GM12864 (cell line): ENCODE measurements around the gene HLCS.

Source experiments
- DNase-seq: peaks from one replicate; pipeline ENCODE4 v3.0.0-alpha.2; 2011; ENCODE audit warnings: low read depth
- H3K4me3 ChIP-seq: 2 replicates; pipeline ENCODE4 v1.5.1; 2011; ENCODE audit warnings: mild to moderate bottlenecking, low read depth, low read length, control low read depth
- TF ChIP-seq, protein P1 (sequence below): IDR thresholded peaks from 2 replicates; pipeline ENCODE4 v1.5.1; 2011; ENCODE audit warnings: low read depth, mild to moderate bottlenecking, moderate library complexity, low read length, control low read depth, inconsistent platforms; ENCODE audit errors: missing control alignments

The HLCS gene

DNA sequence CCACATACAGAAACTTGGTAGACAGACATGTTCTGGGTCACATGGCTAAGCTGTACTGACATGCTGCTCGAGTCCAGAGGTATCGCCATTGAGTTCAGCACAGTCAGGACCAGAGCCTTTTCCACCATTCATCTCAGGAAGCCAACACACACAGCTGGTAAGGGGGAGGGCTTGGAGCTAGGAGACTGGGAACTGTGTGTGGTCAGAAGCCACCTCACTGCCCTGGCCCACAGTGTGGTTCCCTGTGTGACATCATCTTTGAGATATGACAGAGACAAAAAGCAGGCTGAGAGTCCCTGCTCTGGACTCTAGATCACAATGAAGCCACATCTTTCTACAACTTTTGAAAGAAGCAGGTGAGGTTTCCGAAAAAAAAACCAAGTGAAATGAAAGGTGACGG, 160.4 kb downstream of the HLCS start:
- TF ChIP-seq, protein P1, sequence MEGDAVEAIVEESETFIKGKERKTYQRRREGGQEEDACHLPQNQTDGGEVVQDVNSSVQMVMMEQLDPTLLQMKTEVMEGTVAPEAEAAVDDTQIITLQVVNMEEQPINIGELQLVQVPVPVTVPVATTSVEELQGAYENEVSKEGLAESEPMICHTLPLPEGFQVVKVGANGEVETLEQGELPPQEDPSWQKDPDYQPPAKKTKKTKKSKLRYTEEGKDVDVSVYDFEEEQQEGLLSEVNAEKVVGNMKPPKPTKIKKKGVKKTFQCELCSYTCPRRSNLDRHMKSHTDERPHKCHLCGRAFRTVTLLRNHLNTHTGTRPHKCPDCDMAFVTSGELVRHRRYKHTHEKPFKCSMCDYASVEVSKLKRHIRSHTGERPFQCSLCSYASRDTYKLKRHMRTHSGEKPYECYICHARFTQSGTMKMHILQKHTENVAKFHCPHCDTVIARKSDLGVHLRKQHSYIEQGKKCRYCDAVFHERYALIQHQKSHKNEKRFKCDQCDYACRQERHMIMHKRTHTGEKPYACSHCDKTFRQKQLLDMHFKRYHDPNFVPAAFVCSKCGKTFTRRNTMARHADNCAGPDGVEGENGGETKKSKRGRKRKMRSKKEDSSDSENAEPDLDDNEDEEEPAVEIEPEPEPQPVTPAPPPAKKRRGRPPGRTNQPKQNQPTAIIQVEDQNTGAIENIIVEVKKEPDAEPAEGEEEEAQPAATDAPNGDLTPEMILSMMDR: no peak
- no peak for DNase-seq
- H3K4me3 ChIP-seq: no peak overlapping the region

DNA sequence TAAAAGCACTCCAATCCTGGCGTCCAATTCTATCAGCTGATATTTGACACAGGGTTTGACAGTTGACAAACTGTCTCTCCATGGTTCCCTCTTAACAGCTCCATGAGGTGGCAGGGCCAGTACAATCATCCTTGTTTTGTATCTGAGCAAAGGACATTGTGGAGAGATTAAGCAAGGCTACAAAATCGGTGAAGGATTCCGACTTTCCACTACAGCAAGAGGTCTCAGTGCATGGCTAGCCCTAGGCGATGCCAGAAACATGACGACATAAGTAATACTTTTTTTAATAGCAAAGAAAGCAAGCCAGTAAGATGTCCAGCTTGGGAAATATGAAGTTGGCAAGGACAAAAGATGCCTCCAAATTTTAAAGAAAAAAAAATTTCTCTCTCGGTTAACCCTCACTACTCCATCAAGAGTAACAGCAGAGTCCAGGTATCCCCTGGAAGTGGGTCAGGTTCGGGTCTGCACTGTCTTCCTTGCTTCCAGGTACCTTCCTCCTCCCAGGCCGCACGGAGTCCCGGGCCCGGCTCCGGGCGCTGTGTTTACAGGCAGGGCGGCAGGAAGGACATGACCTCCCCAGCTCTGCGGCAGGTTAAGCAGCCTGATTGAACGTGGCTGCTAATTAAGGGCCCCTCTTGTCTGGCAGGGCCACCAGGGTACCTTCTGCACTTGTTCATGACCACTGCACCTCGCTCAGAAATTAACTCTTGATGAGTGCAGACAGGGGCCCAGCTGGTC, 161.4 kb downstream of the HLCS start:
- no peak overlapping the region for H3K4me3 ChIP-seq
- DNase-seq: no peak
- TF ChIP-seq, protein P1: no peak

DNA sequence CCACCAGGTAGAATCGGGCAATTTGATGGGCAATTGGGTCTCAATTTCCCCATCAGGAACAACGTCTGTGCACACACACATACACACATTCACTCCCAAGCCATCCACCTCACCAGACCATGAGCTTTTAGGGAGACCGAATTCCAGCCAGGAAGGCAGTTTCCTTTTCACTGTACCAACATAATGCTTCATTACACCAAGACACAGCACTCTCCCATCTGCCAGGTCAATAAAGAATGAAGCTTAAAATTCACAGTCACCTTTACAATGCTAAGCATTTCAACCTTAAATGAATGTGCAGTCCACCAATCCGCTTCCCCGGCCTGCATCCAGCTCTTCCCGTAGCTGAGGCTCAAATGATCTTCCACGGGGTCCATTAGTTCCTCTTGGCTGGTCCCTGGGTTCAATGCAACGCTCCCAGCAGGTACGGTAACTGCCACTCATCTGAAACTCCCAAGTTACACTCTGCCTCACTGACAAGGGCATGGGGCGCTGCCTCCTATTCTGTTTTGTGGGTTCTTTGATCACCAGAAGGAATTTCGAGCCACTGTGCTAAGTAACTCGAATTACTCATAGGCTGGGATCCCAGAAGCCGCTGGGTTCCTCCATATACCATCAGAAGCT, 162.5 kb downstream of the HLCS start:
- DNase-seq: no peak
- TF ChIP-seq, protein P1: no peak
- no peak overlapping the region for H3K4me3 ChIP-seq

DNA sequence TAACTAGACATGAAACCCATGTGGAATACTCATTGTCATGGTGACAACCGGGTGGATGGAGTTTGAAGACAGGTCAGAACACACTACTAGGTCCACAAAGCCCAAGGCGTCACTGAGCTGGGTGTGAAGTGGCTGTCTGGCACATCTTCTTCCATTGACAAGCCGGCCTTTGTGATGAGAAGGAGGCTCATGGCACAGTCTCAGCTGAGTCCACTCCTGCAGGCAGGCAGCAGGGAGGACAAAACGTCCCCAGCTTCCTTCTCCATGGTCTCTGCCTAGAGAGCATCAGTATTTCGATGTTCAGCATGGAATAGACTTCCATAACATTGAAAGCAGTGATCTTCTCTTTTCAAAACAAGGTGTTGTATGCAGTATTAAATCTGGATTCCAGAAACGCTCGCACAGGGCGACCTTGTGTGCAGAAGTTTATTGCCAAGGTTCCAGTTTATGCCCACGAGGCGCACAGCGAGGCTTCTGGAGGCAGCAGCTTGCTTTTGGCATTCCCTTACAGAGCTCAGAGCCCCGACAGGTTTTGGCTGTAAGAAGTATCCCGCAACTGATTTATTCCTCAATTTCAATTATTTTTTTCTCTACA, 163.3 kb downstream of the HLCS start:
- DNase-seq: no peak
- TF ChIP-seq, protein P1: no peak
- no peak overlapping the region for H3K4me3 ChIP-seq

DNA sequence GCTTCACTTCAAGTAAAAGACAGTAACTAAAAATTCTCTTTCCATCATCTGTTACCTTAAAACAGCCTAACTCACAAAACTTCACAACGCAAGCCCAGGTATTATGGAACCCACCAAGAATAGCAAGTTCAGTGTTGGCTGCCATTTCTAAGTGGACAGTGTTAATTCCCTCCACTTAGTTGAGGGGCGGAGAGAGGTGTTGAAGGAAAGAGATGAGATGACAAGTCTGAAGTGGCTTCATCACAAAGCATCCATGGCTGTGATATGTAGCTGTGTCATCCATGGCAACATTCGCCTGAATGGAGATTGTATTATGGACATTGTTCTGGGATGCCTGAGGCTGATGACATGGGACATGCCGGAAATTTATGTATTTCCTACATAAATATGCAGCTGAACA, 165.7 kb downstream of the HLCS start:
- H3K4me3 ChIP-seq: no peak overlapping the region
- DNase-seq: no peak
- TF ChIP-seq, protein P1: no peak

DNA sequence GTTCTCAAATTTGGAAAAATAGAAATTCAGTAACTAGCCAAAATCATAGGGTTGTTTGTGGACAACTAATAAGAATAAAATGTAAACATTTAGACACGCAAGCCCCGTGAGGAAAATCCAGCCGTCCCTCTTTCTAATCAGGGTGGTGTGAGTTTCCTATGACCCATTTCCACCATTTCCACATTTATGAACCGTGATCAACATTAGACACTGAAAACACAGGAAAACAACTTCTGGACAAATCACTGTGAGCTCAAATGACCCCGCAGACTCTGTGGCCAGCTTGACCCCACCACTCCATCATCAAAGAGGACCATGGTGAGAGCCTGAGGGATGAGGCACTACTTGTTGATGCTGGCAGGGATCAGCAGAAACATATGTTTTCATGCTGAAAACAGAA, 166.6 kb downstream of the HLCS start:
- no peak for DNase-seq
- H3K4me3 ChIP-seq: no peak overlapping the region
- TF ChIP-seq, protein P1: no peak
